K562 (cell line): ENCODE measurements around the gene USP27X. TPM values are rescaled to one million over a fixed set of nuclear protein-coding genes. Genes with fewer than 3 reads are reported as not detected.

ENCODE experiments used
- ARID3B ChIP-seq: fragments of 250-450 bp; sonication (Bioruptor Pico); IDR thresholded peaks from 2 replicates; pipeline ENCODE4 v1.4.0; 2020; ENCODE audit warnings: borderline replicate concordance
- ARID4B ChIP-seq: sonication (generic); formaldehyde crosslinking; IDR thresholded peaks from 2 replicates; pipeline ENCODE4 v1.8.0; 2022; ENCODE audit warnings: mild to moderate bottlenecking, missing genetic modification reagents
- RAD21 ChIP-seq, 2 experiments: fragments of 250-450 bp in 1 of 2; fragments of 450-650 bp in 1 of 2; sonication (Bioruptor Pico) in 1 of 2; formaldehyde crosslinking in 1 of 2; IDR thresholded peaks in 1 of 2; conservative IDR thresholded peaks in 1 of 2; 2 replicates each; pipeline versions ENCODE4 v1.4.0 to v1.8.0; 2020 to 2022; ENCODE audit warnings: mild to moderate bottlenecking in 2 of 2, moderate library complexity in 1 of 2
- SMC3 ChIP-seq: conservative IDR thresholded peaks from 2 replicates; pipeline ENCODE4 v1.6.1; 2011; ENCODE audit warnings: low read depth, low read length, improper control_type of control experiment; ENCODE audit not compliant: insufficient read depth
- STAG1 ChIP-seq: sonication (generic); formaldehyde crosslinking; IDR thresholded peaks from 2 replicates; pipeline ENCODE4 v1.5.0; 2020; ENCODE audit warnings: missing genetic modification reagents, borderline replicate concordance
- ZNF740 ChIP-seq, 3 experiments: fragments of 200-800 bp in 1 of 3; sonication (Bioruptor generic) in 1 of 3; sonication (generic) in 1 of 3; formaldehyde crosslinking in 1 of 3; IDR thresholded peaks; 2 replicates each; pipeline versions ENCODE4 v1.6.1 to v1.8.0; 2016 to 2022; ENCODE audit warnings: mild to moderate bottlenecking in 2 of 3, missing compliant biosample characterization in 2 of 3, missing genetic modification characterization in 2 of 3, missing genetic modification reagents in 1 of 3
- polyA plus RNA-seq, 8 experiments: library from polyadenylated mRNA; depleted of rRNA in 4 of 8; stranded (reverse) in 5 of 8; unstranded in 3 of 8; fragments of >200 nt; fragmentation: Nextera tagmentation in 2 of 8; fragmentation: Illumina TruSeq in 1 of 8; extraction: Ambion mirVana in 2 of 8; extraction: Trizol in 1 of 8; gene quantifications; 2 replicates each; pipeline versions ENCODE4 v1.2.1 to v1.2.3, GENCODE V29; 2011 to 2014; ENCODE audit warnings: inconsistent platforms in 1 of 8, missing spikeins in 1 of 8
- total RNA-seq, 7 experiments: library from RNA; depleted of rRNA in 6 of 7; stranded (reverse); fragments of >200 nt in 6 of 7; fragmentation: Illumina TruSeq in 2 of 7; extraction: Trizol in 2 of 7; gene quantifications; 2 replicates each; pipeline versions ENCODE4 v1.2.1 to v1.2.3, GENCODE V29; 2011 to 2021; ENCODE audit warnings: low replicate concordance in 1 of 7

The USP27X gene
- total and polyA plus RNA-seq, 9 of the 15 experiments (the other 6 are each of a cell fraction or from before 2014, with no cell fraction given): 0.15 to 4.7 (median 1.6) TPM

GRCh38 chrX:49915361-49916222, 36.3 kb downstream of the USP27X start (continued):
- TF ChIP-seq SMC3 (peak; percentile 45; the same call in 1 of the 2 replicates), RAD21 (CRISPR knock-in tag; conservative IDR thresholded peaks at IDR 0.05 in 1 of 2, IDR thresholded peaks at IDR 0.05 in 1 of 2) (peak; percentile 46 to 75; a peak in 3 of 4 replicates), STAG1 (CRISPR knock-in tag) (no peak; the same call in 1 of the 2 replicates), ARID4B (CRISPR knock-in tag) (no peak), ARID3B (no peak), ZNF740 (CRISPR knock-in tag; IDR thresholded peaks at IDR 0.05) (no peak), ZNF740 (tag; IDR thresholded peaks at IDR 0.05) (no peak)
